HEK293T (cell line): Measurements from ENCODE around the gene CCDC86.
"Not testable (repeated sequence)": the region's sequence is repeated elsewhere in the genome, so short reads cannot be mapped to it uniquely, and the experiment has no call there.

Experiments
- CTCF ChIA-PET: fragments of 350-600 bp; formaldehyde crosslinking; extraction: SDS; loops from one replicate; lab custom pipeline; 2021; ENCODE audit warnings: antibody characterized with exemption, inconsistent platforms; lab: Yijun Ruan, JAX
- POLR2A ChIA-PET: fragments of 350-600 bp; formaldehyde crosslinking; extraction: SDS; loops from one replicate; lab custom pipeline; 2020; ENCODE audit warnings: antibody characterized with exemption, inconsistent platforms; lab: Yijun Ruan, JAX
- DNase-seq: peaks from one replicate; pipeline ENCODE4 v3.0.0; 2012; ENCODE audit warnings: mixed read lengths; ENCODE audit errors: extremely low spot score
- ARNT ChIP-seq: fragments of 450-650 bp; IDR thresholded peaks from 2 replicates; pipeline ENCODE4 v1.6.1; 2017; ENCODE audit warnings: mild to moderate bottlenecking
- BHLHE40 ChIP-seq: fragments of 450-650 bp; IDR thresholded peaks from 2 replicates; pipeline ENCODE4 v1.6.1; 2016; ENCODE audit warnings: mild to moderate bottlenecking, moderate library complexity, borderline replicate concordance
- CTBP1 ChIP-seq: fragments of 450-650 bp; IDR thresholded peaks from 2 replicates; pipeline ENCODE4 v1.6.1; 2016; ENCODE audit warnings: borderline replicate concordance
- ELF4 ChIP-seq: fragments of 450-650 bp; IDR thresholded peaks from 2 replicates; pipeline ENCODE4 v1.6.1; 2017; ENCODE audit warnings: antibody characterized with exemption
- FOXA1 ChIP-seq: fragments of 450-650 bp; IDR thresholded peaks from 2 replicates; pipeline ENCODE4 v1.6.1; 2016; ENCODE audit warnings: mild to moderate bottlenecking
- FOXK2 ChIP-seq: fragments of 450-650 bp; IDR thresholded peaks from 2 replicates; pipeline ENCODE4 v1.6.1; 2016; ENCODE audit warnings: mild to moderate bottlenecking
- FOXM1 ChIP-seq: fragments of 450-650 bp; IDR thresholded peaks from 2 replicates; pipeline ENCODE4 v1.6.1; 2017; ENCODE audit warnings: mild to moderate bottlenecking, borderline replicate concordance
- HDGF ChIP-seq: fragments of 450-650 bp; IDR thresholded peaks from 2 replicates; pipeline ENCODE4 v1.6.1; 2017; ENCODE audit warnings: antibody characterized with exemption, borderline replicate concordance
- L3MBTL2 ChIP-seq: fragments of 450-650 bp; conservative IDR thresholded peaks from 2 replicates; pipeline ENCODE4 v1.6.1; 2016; ENCODE audit warnings: mild to moderate bottlenecking
- LEF1 ChIP-seq: fragments of 450-650 bp; IDR thresholded peaks from 2 replicates; pipeline ENCODE4 v1.6.1; 2017; ENCODE audit warnings: mild to moderate bottlenecking, borderline replicate concordance
- NFRKB ChIP-seq: fragments of 450-650 bp; IDR thresholded peaks from 2 replicates; pipeline ENCODE4 v1.6.1; 2016; ENCODE audit warnings: mild to moderate bottlenecking, moderate library complexity
- SP1 ChIP-seq: fragments of 450-650 bp; IDR thresholded peaks from 2 replicates; pipeline ENCODE4 v1.6.1; 2017
- SUZ12 ChIP-seq: fragments of 450-650 bp; IDR thresholded peaks from 2 replicates; pipeline ENCODE4 v1.6.1; 2016; ENCODE audit warnings: mild to moderate bottlenecking
- TARDBP ChIP-seq: fragments of 450-650 bp; IDR thresholded peaks from 2 replicates; pipeline ENCODE4 v1.6.1; 2016
- ZNF384 ChIP-seq: fragments of 450-650 bp; IDR thresholded peaks from 2 replicates; pipeline ENCODE4 v1.6.1; 2016
- TF ChIP-seq, protein P1 (sequence below): fragments of 450-650 bp; IDR thresholded peaks from 2 replicates; pipeline ENCODE4 v1.6.1; 2016

Gene CCDC86

DNA sequence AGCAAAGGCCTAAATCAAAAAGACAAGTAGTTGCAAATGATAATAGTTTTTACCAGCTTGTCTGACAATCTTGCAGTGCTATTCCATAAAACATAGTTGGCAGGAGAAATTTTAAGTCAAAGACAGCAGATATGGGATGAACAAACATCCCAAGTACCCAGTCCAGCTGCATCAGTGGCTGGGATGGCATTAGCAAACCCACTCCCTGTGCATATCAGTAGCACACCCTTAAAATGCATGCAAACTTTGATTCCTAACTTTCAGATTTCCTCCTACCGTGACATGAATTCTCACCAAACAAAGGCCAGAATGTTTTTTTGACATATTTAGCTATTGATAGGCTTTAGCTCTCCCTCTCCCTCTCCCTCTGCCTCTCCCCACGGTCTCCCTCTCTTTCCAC, 27.8 kb upstream of the CCDC86 start:
- TF ChIP-seq BHLHE40 = no peak
- TF ChIP-seq L3MBTL2 = no peak
- no peak for TF ChIP-seq SP1
- no peak for TF ChIP-seq FOXK2
- no peak for TF ChIP-seq FOXA1
- TF ChIP-seq FOXM1 = no peak
- TF ChIP-seq LEF1 = no peak
- TF ChIP-seq HDGF = no peak
- no peak for TF ChIP-seq SUZ12
- TF ChIP-seq CTBP1 = no peak
- ChIA-PET CTCF (no interaction called here), POLR2A (no interaction called here)
- no peak for DNase-seq

DNA sequence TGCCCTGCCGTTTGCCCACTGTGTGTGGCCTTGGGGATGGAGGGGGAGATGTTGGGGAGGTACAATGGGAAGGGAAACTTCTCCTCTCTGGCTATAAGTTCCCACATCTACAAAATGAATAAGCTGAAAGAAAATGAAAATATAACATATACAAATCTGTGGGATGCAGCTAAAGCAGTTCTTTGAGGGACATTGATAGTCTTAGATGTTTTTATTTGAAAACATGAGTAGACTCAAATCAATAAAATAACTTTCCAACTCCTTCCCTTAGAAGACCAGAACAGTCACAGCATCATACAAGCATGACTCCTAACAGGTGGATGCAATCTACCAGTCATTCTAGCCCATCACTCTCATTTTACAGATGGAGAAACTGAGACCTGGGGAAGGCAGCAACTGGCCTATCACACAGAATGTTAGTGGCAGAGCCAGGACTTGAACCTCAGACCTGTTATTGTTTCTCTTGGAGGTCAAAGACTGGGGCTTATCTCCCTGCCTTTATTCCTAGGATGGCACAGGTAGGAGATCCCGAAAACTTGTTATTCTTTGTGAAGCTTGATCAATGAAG, 25.2 kb upstream of the CCDC86 start:
- TF ChIP-seq TARDBP = no peak
- TF ChIP-seq ELF4 = no peak
- TF ChIP-seq L3MBTL2 = no peak
- TF ChIP-seq FOXA1 = no peak
- TF ChIP-seq SUZ12 = no peak
- TF ChIP-seq HDGF = no peak
- no peak for DNase-seq
- POLR2A ChIA-PET = no interaction called here
- CTCF ChIA-PET = no interaction called here

DNA sequence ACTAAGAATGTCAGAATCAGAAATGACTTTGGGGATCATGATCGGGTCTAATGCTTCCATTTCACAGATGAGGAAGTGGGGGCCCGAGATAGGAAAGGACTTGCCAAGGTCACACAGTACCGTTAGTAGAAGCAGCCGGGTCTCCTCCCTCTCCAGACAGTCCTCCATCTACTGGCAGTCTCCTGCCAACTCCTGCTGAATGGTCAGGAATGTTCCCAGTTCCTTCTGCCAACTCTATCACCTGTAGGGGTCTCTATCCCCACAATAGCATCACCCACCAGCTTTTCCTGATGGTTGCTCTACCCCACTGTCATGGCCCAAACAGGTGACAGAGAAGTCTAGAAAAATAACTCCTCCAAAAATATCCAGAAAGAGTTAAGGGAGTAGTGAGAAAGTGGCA, 23.9 kb upstream of the CCDC86 start:
- CTCF ChIA-PET = interaction anchor here (0.6 kb wide), 1 partner anchor 271 kb away, joined by 3 read pairs; no protein-coding TSS in a partner anchor
- TF ChIP-seq SUZ12 = no peak
- TF ChIP-seq CTBP1 = no peak
- TF ChIP-seq HDGF = no peak
- no peak for TF ChIP-seq LEF1
- no peak for DNase-seq
- POLR2A ChIA-PET = no interaction called here

DNA sequence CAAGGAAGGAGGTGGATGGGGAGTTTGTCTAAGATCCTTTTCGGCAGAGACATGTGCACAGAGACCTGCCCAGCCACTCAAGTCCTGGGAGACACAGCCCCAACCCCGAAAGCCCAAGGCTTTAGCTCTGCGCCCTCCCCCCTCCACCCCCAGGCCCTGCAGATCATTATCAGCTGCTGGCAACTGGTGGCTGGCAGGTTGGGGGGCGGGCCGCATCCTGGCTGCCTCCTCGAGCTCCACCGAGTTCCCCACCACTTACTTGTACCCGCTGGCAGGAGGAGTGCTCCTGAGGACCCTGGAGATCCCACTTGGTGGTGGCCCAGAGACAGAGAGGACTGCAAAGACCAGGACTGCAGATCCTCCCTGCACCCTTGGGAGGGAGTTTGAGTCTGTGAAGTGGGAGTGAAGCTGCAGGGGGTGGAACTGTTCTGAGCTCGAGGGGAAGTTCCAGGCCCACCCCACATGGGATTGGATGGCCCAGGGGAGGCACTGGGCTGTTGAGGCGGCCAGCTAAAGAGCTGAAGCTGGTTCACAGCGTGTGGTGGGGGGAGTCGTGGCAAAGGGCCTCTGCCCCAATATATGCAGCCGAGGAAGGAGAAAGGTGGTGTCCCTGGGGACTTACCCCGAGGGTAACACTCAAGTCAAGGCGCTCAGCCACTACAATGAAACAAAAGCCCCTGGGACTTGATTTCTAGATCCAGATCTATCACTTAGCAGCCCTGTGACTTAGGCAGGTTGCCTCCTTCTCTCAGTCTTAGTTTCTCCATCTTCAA, 19.9 kb upstream of the CCDC86 start:
- POLR2A ChIA-PET = no interaction called here
- TF ChIP-seq FOXM1 (no peak), L3MBTL2 (no peak), CTBP1 (no peak), BHLHE40 (no peak), HDGF (no peak), NFRKB (no peak), ZNF384 (no peak), ARNT (no peak)
- no peak for DNase-seq
- CTCF ChIA-PET = interaction anchor here (0.6 kb wide), 1 partner anchor 301 kb away, joined by 4 read pairs; no protein-coding TSS in a partner anchor

DNA sequence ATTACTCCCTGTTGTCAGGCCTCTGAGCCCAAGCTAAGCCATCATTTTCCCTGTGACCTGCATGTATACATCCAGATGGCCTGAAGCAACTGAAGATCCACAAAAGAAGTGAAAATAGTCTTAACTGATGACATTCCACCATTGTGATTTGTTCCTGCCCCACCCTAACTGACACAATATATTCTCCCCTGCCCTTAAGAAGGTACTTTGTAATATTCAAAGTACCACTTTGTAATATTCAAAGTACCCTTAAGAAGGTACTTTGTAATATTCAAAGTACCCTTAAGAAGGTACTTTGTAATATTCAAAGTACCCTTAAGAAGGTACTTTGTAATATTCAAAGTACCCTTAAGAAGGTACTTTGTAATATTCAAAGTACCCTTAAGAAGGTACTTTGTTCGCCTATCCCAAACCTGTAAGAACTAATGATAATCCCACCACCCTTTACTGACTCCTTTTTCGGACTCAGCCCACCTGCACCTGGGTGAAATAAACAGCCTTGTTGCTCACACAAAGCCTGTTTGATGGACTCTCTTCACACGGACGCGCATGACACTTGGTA, 18.1 kb upstream of the CCDC86 start:
- CTCF ChIA-PET, POLR2A ChIA-PET, DNase-seq: not testable (repeated sequence)

DNA sequence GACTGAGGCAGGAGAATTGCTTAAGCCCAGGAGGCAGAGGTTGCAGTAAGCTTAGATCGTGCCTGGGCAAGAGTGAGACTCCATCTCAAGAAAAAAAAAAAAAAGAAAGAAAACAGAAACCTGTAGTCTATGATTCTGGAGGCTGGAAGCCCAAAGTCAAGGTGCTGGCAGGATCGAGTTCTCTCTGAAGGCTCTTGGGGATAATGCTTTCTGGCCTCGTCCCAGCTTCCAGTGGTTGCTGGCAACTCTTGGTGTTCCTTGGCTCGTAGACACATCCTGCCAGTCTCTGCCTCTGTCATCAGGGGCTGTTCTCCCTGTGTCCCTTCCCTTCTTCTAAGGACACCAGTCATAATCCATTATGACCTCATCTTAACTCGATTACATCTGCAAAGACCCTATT, 16.8 kb upstream of the CCDC86 start:
- ChIA-PET POLR2A (no interaction called here), CTCF (no interaction called here)
- TF ChIP-seq LEF1 (no peak), HDGF (no peak)
- no peak for DNase-seq

DNA sequence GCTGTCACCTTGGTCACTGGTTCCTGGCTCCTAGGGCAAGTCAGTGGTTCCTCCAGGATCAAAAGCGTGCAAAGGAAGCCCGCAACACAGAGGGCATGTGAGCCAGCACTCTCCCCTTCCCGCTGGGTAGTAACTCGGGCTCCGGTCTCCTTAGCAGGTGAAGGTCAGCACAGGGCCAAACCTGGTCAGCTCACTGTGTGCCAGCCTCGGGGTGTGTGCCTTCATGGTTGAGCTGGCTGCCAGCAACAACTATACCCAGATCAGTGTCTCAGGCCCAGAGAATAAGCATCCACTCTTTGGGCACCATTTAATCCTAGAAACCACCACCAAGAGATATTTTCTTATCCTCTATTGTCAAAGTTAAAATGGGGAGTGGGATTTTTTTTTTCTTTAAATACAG, 16.1 kb upstream of the CCDC86 start:
- CTCF ChIA-PET = no interaction called here

More for the DNA sequence above, 16.1 kb upstream of the CCDC86 start:
- TF ChIP-seq ELF4 (no peak), BHLHE40 (no peak), TARDBP (no peak), SP1 (no peak), FOXK2 (no peak), LEF1 (no peak), CTBP1 (no peak), FOXM1 (no peak), NFRKB (no peak), FOXA1 (no peak)
- TF ChIP-seq, protein P1, sequence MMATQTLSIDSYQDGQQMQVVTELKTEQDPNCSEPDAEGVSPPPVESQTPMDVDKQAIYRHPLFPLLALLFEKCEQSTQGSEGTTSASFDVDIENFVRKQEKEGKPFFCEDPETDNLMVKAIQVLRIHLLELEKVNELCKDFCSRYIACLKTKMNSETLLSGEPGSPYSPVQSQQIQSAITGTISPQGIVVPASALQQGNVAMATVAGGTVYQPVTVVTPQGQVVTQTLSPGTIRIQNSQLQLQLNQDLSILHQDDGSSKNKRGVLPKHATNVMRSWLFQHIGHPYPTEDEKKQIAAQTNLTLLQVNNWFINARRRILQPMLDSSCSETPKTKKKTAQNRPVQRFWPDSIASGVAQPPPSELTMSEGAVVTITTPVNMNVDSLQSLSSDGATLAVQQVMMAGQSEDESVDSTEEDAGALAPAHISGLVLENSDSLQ = no peak
- no peak for DNase-seq
- POLR2A ChIA-PET = no interaction called here
